HEK293 (cell line): ENCODE measurements around the gene MYO1C.

ENCODE experiments used
- CTCF ChIP-seq: fragments of 450-650 bp; formaldehyde crosslinking; IDR thresholded peaks from 2 replicates; pipeline ENCODE4 v1.5.1; 2016; ENCODE audit warnings: missing biosample characterization, missing genetic modification characterization
- GLI4 ChIP-seq: fragments of 450-650 bp; formaldehyde crosslinking; IDR thresholded peaks from 2 replicates; pipeline ENCODE4 v1.5.1; 2016; ENCODE audit warnings: missing biosample characterization, missing genetic modification characterization
- PATZ1 ChIP-seq: fragments of 450-650 bp; formaldehyde crosslinking; IDR thresholded peaks from 2 replicates; pipeline ENCODE4 v1.5.1; 2016; ENCODE audit warnings: missing biosample characterization, missing genetic modification characterization
- ZBTB49 ChIP-seq: fragments of 450-650 bp; formaldehyde crosslinking; IDR thresholded peaks from 2 replicates; pipeline ENCODE4 v1.5.1; 2016; ENCODE audit warnings: missing biosample characterization, missing genetic modification characterization, low read depth
- ZIC2 ChIP-seq: fragments of 450-650 bp; formaldehyde crosslinking; IDR thresholded peaks from 2 replicates; pipeline ENCODE4 v1.5.1; 2016; ENCODE audit warnings: missing biosample characterization, missing genetic modification characterization
- ZNF112 ChIP-seq: fragments of 450-650 bp; formaldehyde crosslinking; IDR thresholded peaks from 2 replicates; pipeline ENCODE4 v1.5.0; 2017; ENCODE audit warnings: missing biosample characterization, missing genetic modification characterization
- ZNF221 ChIP-seq: fragments of 450-650 bp; formaldehyde crosslinking; IDR thresholded peaks from 2 replicates; pipeline ENCODE4 v1.5.1; 2017; ENCODE audit warnings: missing biosample characterization, missing genetic modification characterization, borderline replicate concordance
- ZNF274 ChIP-seq, 2 experiments: fragments of 200-500 bp in 1 of 2; fragments of 450-650 bp in 1 of 2; sonication (Bioruptor generic) in 1 of 2; formaldehyde crosslinking in 1 of 2; IDR thresholded peaks; 2 replicates each; pipeline versions ENCODE4 v1.5.1 to v1.6.1; 2014 to 2016; ENCODE audit warnings: borderline replicate concordance in 1 of 2, inconsistent platforms in 1 of 2, low read length in 1 of 2, missing biosample characterization in 1 of 2, missing genetic modification characterization in 1 of 2
- ZNF311 ChIP-seq: fragments of 450-650 bp; formaldehyde crosslinking; IDR thresholded peaks from 2 replicates; pipeline ENCODE4 v1.5.1; 2017; ENCODE audit warnings: missing biosample characterization, missing genetic modification characterization, borderline replicate concordance

- TF ChIP-seq ZNF311 (no peak), CTCF (tag by site-specific recombination) (no peak), PATZ1 (tag by site-specific recombination) (no peak), ZBTB49 (tag by site-specific recombination) (no peak), ZNF112 (tag by site-specific recombination) (no peak), ZIC2 (no peak), GLI4 (tag by site-specific recombination) (no peak), ZNF274 (IDR thresholded peaks at IDR 0.05; ENCODE audit: low read length) (no peak), ZNF274 (tag by site-specific recombination; IDR thresholded peaks at IDR 0.05; ENCODE audit: borderline replicate concordance) (no peak), ZNF221 (tag by site-specific recombination) (no peak)
Observed at GRCh38 chr17:1416414-1416813, 76.1 kb downstream of the MYO1C start.
